DND-41 (cell line): ENCODE measurements around the gene C10orf120.

Source experiments
- ATAC-seq: fragments of 200-7000 bp; cut with Tn5 transposase; 3 replicates; pipeline ENCODE4 v1.9.1; 2021; ENCODE audit warnings: low read depth; ENCODE audit not compliant: insufficient read depth
- DNase-seq: peaks from one replicate; pipeline ENCODE4 v3.0.0-alpha.2; 2020
- H2AFZ ChIP-seq: 2 replicates; pipeline ENCODE4 v1.6.0; 2012; ENCODE audit warnings: low read depth, low read length
- H3K27ac ChIP-seq: 2 replicates; pipeline ENCODE4 v1.5.1; 2012; ENCODE audit warnings: low read length, inconsistent platforms
- H3K27me3 ChIP-seq: fragments of 200-600 bp; sonication (generic); 2 replicates; pipeline ENCODE4 v1.6.0; 2012; ENCODE audit warnings: low read length, mild to moderate bottlenecking, inconsistent platforms; ENCODE audit not compliant: insufficient read depth, poor library complexity
- H3K36me3 ChIP-seq: 2 replicates; pipeline ENCODE4 v1.5.1; 2012; ENCODE audit warnings: low read length, inconsistent platforms; ENCODE audit not compliant: insufficient read depth
- H3K4me1 ChIP-seq: 2 replicates; pipeline ENCODE4 v1.5.1; 2012; ENCODE audit warnings: mild to moderate bottlenecking, low read length; ENCODE audit not compliant: insufficient read depth
- H3K4me2 ChIP-seq: 2 replicates; pipeline ENCODE4 v1.6.0; 2012; ENCODE audit warnings: mild to moderate bottlenecking, moderate library complexity, low read length, inconsistent platforms; ENCODE audit not compliant: insufficient read depth
- H3K4me3 ChIP-seq, 2 experiments: fragments of 200-600 bp in 1 of 2; shearing (Covaris generic) in 1 of 2; 2 replicates each; pipeline ENCODE4 v1.5.1; 2012 to 2016; ENCODE audit warnings: inconsistent platforms in 2 of 2, low read length in 2 of 2, mild to moderate bottlenecking in 2 of 2, low read depth in 1 of 2, moderate library complexity in 1 of 2
- H3K79me2 ChIP-seq: 2 replicates; pipeline ENCODE4 v1.6.0; 2012; ENCODE audit warnings: low read length, inconsistent platforms; ENCODE audit not compliant: insufficient read depth
- H3K9ac ChIP-seq: 2 replicates; pipeline ENCODE4 v1.6.0; 2012; ENCODE audit warnings: low read depth, mild to moderate bottlenecking, inconsistent platforms, low read length, moderate library complexity
- H3K9me3 ChIP-seq: 2 replicates; pipeline ENCODE4 v1.5.1; 2012; ENCODE audit warnings: low read length, moderate library complexity, mild to moderate bottlenecking, inconsistent platforms; ENCODE audit not compliant: insufficient read depth, severe bottlenecking
- H4K20me1 ChIP-seq: 2 replicates; pipeline ENCODE4 v1.6.0; 2012; ENCODE audit warnings: low read length; ENCODE audit not compliant: insufficient read depth
- EZH2 ChIP-seq: IDR thresholded peaks from 3 replicates; pipeline ENCODE4 v1.6.1; 2012; ENCODE audit warnings: borderline replicate concordance, low read depth, mild to moderate bottlenecking, moderate library complexity, low read length, inconsistent platforms; ENCODE audit not compliant: severe bottlenecking
- TF ChIP-seq, protein P1 (sequence below): IDR thresholded peaks from 2 replicates; pipeline ENCODE4 v1.5.1; 2012; ENCODE audit warnings: borderline replicate concordance, low read length, moderate library complexity, mild to moderate bottlenecking; ENCODE audit not compliant: poor library complexity, severe bottlenecking; ENCODE audit errors: extremely low read depth

The C10orf120 gene

DNA sequence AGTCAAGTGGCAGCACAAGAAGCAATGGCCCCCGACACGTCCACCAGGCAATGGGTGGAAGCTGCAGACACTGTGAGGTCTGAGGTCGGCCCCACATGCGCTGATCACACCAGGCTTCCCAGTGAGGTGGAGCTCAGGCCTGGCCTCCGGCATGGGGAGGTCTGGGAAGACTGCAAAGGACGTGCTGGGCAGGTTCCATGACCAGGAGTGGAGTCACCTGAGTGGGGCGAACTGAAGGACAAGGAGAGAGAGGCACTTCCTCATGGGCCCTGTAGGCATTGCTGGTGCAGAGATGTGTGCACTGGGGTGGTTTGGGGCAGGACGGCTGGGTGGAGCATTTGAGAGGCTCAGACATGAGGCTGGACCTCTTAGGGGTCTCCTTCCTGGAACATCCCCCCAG lies 35.1 kb downstream of the C10orf120 start:
- Histone ChIP-seq H3K4me3 (no peak overlapping the region), H3K79me2 (no peaks in the 10 kb centered on the region), H3K9me3 (no peaks in the 10 kb centered on the region), H2AFZ (no peak overlapping the region), H3K27ac (no peak overlapping the region), H3K36me3 (no peaks in the 10 kb centered on the region), H4K20me1 (no peaks in the 10 kb centered on the region), H3K9ac (no peak overlapping the region), H3K4me1 (no peaks in the 10 kb centered on the region), H3K4me2 (no peak overlapping the region), H3K27me3 (peaks cover 7% of the 10 kb centered on the region)
- ATAC-seq (no peak), DNase-seq (no peak)
- no peak for TF ChIP-seq EZH2
- TF ChIP-seq, protein P1, sequence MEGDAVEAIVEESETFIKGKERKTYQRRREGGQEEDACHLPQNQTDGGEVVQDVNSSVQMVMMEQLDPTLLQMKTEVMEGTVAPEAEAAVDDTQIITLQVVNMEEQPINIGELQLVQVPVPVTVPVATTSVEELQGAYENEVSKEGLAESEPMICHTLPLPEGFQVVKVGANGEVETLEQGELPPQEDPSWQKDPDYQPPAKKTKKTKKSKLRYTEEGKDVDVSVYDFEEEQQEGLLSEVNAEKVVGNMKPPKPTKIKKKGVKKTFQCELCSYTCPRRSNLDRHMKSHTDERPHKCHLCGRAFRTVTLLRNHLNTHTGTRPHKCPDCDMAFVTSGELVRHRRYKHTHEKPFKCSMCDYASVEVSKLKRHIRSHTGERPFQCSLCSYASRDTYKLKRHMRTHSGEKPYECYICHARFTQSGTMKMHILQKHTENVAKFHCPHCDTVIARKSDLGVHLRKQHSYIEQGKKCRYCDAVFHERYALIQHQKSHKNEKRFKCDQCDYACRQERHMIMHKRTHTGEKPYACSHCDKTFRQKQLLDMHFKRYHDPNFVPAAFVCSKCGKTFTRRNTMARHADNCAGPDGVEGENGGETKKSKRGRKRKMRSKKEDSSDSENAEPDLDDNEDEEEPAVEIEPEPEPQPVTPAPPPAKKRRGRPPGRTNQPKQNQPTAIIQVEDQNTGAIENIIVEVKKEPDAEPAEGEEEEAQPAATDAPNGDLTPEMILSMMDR, result no peak

GRCh38 chr10:122663516-122664130 lies 36.0 kb downstream of the C10orf120 start:
- H3K36me3 ChIP-seq, result no peaks in the 10 kb centered on the region
- no peak overlapping the region for H3K4me2 ChIP-seq
- no peak overlapping the region for H2AFZ ChIP-seq
- peaks cover 6% of the 10 kb centered on the region for H3K27me3 ChIP-seq
- no peak for DNase-seq
- no peak for ATAC-seq
- no peaks in the 10 kb centered on the region for H3K4me1 ChIP-seq
- no peaks in the 10 kb centered on the region for H4K20me1 ChIP-seq
- no peak overlapping the region for H3K4me3 ChIP-seq
- H3K9ac ChIP-seq, result no peak overlapping the region
- H3K27ac ChIP-seq, result no peak overlapping the region
- no peaks in the 10 kb centered on the region for H3K9me3 ChIP-seq
- TF ChIP-seq, protein P1, result no peak
- no peak for TF ChIP-seq EZH2
- no peaks in the 10 kb centered on the region for H3K79me2 ChIP-seq

DNA sequence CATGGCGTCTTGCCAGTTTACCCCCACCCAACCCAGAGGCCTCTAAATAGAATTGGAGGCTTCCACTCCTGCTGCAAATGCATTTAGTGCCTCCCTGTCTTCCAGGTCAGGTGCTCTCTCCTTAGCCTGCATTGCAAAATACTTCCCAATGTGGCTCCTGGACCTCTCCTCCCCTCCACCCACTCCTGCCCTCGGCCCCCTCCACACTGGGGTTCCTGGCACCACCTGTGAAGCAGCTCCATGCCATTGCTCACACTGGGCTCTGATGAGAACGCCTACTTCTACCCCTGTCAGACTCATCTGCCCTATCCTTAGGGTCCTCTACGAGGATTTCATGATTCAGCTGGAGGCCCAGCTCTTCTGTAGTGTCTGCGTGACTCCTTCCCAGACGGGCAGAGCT lies 37.4 kb downstream of the C10orf120 start:
- no peak overlapping the region for H3K4me3 ChIP-seq
- H3K27me3 ChIP-seq, result peaks cover 3% of the 10 kb centered on the region
- no peak for TF ChIP-seq EZH2
- TF ChIP-seq, protein P1, result no peak

More for the DNA sequence above, 37.4 kb downstream of the C10orf120 start:
- ATAC-seq (no peak), DNase-seq (no peak)
- H3K4me1 ChIP-seq, result no peaks in the 10 kb centered on the region
- H4K20me1 ChIP-seq, result no peaks in the 10 kb centered on the region
- H3K79me2 ChIP-seq, result no peaks in the 10 kb centered on the region
- no peaks in the 10 kb centered on the region for H3K9me3 ChIP-seq
- H3K36me3 ChIP-seq, result no peaks in the 10 kb centered on the region
- H2AFZ ChIP-seq, result no peak overlapping the region
- H3K4me2 ChIP-seq, result no peak overlapping the region
- H3K27ac ChIP-seq, result no peak overlapping the region
- no peak overlapping the region for H3K9ac ChIP-seq
